ENCODE data around the gene HNRNPA0. TPM values are rescaled to one million over a fixed set of nuclear protein-coding genes. Genes with fewer than 3 reads are reported as not detected.

The HNRNPA0 gene
- polyA plus RNA-seq, 1 donor, result 67.9 TPM

DNA sequence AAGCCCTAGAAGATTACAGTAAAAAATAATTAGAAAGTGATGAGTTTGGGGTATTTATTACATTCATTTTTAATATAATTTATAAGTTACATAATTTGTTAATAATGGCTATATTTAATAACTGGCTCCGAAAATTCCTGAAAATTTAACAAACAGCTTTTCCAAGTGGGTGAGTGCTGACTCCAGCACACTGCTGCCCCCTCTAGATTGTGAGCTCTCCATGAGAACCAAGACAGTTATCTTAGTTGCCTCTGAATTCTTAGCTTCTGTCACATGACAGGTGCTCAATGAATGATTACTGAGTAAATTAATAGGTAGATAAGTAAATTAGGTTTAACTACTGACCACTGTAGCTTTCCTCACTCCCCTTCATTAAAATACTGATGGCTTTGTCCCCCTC lies 26.1 kb downstream of the HNRNPA0 start:
- DNase-seq, result no peak

DNA sequence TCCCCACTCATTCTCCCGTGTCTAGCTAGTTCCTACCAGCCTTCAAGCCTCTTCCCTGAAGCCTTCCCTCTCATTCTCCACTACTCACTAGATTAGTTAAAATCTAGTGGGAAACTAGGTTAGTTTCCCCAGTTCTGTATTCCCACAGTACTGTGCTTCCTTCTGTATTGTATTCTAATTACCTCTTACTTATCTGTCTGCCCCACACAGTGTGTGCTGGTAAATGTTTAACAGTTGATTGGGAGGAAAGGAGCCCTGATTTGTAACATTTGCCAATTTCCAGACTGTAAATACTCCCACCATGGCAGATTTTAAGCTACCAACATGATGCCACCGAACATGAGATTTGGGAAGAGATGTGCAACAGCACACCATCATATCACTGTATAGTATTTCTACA lies 26.5 kb downstream of the HNRNPA0 start:
- DNase-seq, result no peak

DNA sequence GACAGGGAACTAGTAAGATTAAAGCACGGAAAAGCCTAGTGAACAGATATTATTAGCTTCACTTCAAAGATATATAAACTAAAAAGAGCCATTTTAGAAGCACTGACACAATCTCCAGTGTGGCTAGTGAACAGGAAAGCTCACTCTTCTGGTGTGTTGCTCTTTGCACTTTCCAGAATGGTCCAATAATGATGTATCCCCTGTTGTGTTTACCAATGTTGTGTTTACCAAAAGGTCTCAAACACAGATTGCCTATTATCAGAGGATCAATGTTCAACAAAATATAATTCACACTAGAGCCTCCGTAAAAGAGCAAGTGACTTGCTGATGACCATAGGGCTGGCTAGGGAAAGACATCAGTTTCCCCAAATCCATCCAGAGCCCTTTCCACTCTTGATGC lies 29.9 kb downstream of the HNRNPA0 start:
- DNase-seq, result no peak

DNA sequence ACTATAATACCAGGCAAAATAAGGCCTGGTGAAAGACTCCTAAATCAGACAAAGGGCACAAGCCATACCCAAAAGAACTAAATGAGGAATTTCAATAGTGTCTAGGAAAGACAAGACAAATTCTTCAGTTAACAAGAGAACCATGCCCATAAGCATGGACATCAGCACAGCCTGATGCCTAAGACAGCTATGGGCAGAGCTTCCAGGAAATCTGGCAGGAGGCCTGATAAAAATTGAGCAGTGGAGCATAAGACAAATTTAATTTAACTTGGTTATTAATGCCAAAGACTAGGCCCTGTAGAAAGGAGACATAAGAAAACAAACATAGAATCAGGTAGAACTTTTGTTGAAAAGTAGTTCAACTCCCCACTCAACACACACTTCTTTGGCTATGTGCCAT lies 35.6 kb downstream of the HNRNPA0 start:
- no peak for DNase-seq

DNA sequence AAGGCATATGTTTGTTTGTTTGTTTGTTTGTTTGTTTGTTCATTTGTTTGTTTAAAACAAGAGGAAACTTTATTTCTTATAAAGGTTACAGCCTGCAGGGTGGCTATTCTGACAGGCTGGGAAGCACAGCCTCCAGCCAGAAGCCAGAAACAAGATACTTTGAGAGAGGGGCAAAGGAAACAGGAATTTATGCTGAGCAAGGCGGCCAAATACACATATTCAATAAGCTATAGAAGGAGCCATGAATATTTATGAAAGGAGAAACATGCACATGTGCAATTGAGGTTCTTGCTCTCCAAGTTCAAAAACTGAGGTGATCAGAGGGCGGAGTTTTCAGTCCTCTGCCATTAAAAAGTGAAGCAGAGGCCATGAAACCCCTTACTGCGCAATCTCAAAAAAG lies 37.8 kb downstream of the HNRNPA0 start:
- DNase-seq, result no peak

DNA sequence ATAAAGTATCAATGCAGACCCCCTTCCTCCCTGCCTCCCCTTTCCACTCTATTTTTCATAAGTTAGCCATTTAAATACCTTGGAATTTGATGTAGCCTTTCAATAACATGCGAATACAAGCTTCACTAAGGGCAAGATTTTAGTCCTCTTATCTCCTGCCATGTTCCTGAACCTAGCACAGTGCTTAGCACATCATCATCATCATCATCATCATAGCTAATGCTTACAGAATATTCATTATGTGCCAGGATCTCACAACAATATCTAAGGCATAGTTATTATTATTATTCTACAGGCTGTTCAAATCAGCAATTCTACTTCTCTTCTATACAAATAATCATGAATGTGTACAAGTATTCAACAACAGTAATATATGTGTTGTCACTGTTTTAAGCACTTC lies 38.7 kb downstream of the HNRNPA0 start:
- no peak for DNase-seq

DNA sequence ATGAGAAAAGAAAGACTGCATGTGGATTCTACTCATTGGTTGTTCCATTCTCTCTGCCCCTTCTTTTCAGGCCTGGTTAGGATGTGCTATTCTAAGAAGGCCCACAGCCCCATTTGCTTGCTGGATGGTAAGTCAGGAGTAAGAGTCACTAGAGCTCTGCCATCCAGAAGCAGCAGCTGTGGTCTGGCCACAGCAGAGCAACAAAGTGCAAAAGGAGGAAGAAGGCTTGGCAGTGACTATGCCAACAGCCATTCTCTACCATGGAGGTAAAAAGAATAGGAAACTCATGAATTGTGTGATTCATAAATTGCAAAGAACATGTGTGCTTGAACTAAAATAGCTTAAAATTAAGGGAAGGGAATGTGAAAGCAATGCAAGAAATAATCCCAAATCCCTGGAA lies 39.2 kb downstream of the HNRNPA0 start:
- no peak for DNase-seq

DNA sequence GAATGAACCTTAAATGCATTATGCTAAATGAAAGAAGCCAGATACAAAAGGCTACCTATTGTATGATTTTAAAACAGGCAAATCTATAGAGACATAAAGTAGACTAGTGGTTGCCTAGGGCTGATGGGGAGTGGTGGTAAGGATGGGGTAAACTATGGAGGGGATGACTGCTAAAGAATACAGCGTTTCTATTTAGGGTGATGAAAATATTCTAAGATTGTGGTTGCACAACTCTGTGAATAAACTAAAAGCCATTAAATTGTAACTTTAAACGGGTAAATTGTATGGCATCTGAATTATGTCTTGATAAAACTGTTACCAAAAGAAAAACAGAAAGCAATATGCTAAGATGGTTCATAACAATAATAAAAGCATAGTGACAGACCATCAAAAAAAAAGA lies 39.7 kb downstream of the HNRNPA0 start:
- no peak for DNase-seq

DNA sequence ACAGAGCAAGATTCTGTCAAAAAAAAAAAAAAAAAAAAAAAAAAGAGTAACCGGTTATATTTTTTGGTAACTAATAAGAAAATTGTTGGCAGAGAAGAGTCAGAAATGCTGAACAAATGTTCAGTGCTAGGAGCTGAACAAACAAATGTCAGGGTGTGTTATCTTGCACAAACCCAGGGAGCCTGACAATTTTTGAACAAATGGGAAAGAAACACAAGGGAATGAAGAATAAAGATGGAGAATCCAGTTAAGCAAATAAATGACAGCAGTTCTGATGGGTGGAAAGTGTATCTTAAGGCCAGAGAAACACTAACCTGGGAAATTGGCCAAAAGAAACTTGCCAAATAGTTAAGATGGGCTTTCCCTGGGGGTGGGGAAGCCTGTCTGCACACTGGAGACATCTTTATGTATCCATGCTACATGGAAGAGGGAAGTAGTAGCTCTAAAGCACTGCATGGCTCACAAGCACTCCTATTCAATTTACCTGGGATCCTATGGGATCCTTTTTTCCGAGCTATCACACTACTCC lies 42.0 kb downstream of the HNRNPA0 start:
- DNase-seq, result no peak

DNA sequence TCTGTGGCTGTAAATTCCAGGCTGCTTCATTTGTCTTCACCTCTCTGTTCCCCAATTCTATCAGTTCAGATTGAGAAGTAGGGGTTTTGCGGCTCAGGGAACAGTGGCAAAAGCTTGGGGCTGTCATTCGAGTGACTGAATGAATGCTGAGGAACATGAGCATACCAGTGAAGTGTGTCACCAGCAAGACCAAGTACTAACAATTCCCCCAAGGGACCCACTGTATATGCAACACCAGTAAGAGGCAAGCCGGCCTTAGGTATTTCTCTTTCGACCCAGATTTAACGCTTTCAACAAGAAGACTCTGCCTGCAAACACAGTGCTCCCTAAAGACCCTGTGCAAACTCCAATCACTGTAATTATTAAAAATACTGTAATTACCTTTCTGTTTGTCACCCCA lies 44.1 kb downstream of the HNRNPA0 start:
- DNase-seq, result no peak

DNA sequence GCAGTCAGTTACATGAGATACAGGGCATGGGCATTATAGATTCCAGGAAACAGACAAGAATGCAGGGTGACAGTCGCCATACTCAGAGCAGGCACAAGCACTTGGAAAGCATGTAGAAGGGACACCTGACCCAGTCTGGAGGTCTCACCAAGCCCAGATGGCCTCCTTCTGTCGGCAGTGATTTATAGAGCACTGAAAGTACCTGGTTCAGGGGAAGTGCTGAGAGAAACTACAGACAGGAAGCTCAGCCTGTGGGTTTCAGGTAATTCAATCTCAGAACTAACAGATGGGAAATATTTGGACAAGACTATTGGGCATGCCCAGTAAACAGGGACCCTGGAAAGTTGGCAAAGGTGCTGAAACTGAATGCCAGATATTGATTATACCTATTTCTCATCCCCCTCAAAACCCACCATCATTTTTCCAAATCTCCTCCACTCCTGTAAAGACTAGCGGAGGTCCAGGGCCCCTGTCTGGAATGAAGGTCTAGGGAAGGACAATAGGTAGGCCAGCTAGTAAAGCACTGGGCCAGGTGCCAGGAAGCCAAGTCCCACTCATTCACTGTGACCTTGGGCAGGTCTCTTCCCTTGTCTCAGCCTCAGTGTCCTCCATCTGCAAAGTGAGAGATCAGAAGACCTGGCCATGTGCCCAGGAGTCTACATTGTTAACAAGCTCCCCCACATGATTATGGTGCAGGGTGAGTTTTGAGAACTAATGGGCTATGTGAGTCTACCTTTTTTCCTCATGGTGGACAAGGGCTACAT lies 45.2 kb downstream of the HNRNPA0 start:
- DNase-seq, result no peak

DNA sequence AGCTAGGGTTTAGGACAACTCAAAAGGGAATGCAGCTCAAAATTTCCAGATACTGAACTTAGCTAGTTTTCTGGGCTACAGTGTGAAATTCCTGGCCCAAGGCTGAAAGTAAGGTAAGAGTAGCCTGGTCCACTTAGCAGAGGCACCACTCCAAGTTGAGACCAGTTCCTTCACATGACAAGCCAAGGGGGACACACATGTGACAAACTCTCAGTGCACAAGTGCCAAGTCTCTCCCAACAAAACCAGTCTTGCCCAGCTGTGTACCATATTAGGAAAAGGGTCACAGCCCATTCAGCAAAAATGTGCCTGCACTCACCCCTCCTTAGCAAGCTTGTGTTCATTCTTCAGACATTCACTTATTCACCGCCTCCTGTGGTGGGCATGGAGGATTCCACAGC lies 46.1 kb downstream of the HNRNPA0 start:
- DNase-seq, result no peak

DNA sequence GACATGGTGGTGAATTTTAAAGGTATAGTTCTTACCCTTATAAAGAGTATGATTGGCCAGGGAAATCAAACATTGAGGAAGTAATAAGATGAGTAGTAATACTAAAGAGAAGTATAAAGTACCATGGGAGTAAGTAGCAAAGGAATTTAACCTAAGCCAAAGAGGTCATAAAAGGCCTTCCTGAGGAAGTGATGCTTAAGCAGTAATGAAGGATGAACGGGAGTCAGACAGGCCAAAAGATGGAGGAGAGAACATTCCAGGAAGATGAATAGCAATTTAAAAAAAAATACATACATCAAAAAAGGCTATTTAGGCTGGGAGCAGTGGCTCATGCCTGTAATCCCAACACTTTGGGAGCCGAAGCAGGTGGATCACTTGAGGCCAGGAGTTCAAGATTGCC lies 47.3 kb downstream of the HNRNPA0 start:
- no peak for DNase-seq

DNA sequence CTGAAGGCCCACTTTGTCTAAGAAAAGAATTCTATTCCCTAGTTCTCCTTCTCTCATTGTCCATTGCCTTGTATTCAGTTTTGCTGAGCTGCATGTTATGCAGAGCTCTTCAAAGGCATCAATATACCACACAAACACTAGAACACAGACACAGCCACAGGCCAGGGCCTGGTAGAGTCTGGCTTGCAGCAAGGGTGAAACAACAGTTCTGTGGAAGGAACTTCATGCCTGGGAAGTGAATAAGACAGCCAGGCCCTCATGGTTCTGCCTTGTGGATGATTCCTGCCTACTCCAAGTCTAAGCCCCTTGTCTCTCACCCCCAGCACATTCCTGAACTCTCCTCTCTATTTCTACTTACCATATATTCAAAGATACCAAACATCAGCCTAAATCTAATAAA lies 49.1 kb downstream of the HNRNPA0 start:
- DNase-seq, result no peak

DNA sequence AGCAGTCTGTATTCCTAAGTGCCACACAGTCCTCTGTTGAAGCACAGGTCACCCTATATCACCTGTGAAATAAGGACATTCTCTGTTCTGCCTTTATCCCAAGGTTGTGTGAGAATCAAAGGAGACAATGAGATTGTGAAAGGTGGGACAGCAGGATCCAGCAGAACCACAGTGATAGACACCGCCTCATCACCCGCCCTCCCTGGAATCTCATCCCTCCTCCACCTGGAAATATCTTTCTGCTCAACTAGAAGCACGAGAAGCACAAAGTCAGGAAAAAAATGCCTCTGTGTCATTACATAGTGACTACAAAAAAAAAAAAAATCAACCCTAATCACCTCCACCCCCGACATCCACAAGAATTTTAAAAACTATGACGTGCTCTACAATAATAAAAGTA lies 50.6 kb downstream of the HNRNPA0 start:
- DNase-seq, result no peak

DNA sequence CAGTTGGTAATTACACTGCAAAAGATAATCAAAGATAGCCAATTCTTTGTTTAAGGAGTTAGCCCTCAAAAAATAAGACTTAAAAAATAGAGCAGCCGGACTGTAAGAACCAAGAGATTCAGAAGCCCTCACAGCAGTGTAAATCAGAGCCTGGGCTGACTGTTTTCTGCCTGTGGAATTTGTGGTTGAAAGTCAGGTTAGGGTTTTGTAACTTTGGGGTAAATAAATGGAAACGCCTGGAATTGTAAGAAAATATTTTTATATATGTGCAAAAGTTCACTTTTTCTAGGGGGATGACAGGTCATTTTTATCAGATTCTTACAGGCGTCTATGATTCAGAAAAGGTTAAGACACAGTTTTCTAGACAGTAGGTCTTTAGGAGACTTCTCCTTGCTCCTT lies 53.9 kb downstream of the HNRNPA0 start:
- no peak for DNase-seq

DNA sequence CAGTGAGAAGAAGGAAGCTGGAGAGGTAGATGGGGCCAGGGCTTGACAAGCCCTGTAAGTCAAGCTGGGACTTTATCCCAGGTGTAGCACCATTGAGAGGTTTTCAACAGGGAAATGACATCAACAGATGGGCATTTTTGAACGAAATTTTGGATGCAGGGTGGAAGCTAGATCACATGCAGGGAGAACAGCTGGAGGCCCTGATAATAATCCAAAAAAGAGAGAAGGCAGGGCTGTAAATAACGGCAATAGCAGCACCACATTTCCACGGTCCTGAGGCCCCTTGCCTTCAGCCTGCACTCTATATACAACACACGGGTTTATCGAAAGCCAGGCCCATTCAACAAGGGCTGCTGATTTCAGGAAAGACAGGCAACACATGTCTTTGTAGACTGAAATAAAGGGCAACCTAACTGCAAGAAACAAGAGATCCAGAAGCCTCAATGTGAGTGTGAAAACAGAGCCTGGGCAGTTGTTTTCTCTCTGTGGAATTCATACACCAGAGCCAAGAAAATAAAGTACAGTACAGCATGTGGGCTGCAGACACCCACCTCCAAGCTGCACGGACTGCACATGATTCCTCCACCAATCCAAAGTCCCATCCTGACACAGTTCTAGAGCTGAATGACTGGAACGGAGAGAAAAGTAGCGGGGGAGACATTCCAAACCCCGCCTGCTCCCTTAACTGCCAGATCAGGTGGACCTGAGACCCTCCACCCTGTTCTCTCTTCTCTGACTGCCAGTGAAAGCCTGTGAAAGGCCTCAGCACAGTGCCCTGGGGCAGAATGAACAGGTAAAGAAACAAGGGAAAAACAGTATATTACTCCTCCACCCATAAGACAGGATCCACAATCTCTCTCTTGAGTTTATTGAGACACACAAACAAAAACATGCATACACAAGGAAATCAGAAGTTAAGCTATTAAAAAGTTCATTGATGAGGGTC lies 54.6 kb downstream of the HNRNPA0 start:
- no peak for DNase-seq

DNA sequence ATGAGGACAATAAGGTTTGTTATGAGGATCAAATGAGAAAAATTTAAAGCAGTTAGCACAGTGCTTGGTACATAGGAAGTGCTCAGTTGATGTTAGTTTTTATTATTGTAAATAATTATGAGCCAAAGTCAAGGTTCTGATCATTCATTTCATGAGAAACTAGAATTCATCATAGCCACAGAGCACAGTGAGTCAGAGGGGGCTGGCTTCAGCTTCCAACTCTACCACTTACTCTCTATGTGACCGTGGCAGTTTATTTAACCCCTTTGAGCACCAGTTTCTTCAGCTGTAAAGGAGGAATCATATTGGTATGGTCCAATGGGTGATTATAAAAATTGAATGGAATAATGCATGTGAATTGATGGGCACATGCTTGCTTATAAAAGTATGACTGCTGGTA lies 57.7 kb downstream of the HNRNPA0 start:
- no peak for DNase-seq

DNA sequence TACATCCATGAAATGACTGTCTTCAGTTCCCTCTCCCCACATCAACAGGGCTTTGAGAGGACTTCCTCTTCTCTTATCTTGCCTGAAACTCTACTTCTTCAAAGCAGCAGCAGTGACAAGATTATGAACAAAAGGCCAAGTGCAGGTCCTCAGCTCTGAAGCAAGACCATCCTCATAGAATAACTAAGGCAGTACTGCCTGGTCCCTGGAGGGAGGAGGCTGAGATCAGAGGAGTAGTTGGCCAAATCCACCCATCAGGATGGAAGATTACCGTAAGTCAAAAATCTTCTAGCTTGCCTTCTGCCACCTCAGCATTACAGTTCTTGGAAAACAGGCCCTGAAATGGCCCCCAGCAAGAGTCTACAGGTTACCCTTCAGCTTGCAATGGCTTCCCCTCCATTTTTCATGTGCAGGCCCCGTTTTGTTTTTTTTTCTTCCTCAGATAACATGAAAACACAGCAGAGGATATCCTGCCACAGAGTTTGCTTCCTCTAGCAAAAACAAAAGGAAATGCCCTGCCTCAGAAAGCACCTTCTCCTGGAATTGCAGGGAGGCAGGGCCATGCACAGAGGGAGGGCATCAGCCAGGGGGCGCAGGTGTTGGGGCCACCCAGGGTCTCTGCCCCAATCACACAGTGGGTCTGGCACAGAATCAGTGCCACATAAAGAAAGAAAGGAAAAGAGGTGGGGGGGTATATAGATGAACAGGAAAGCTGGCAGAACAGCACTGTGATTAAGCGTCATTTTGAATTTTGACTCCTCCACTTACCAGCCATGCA lies 58.3 kb downstream of the HNRNPA0 start:
- no peak for DNase-seq
